Esophagus squamous epithelium (tissue), 4 donors: ENCODE results near the gene ITGA11.

Source experiments
- CTCF ChIP-seq, 6 experiments: fragments of 450-650 bp in 4 of 6; fragments of 200-600 bp in 2 of 6; sonication (generic) in 2 of 6; IDR thresholded peaks; one replicate each; pipeline ENCODE4 v1.5.1; 2016 to 2019; ENCODE audit warnings: antibody characterized with exemption in 6 of 6, mild to moderate bottlenecking in 4 of 6, moderate library complexity in 4 of 6
- POLR2A ChIP-seq, 4 donors: fragments of 450-650 bp; IDR thresholded peaks; one replicate each; pipeline ENCODE4 v1.6.1; 2017; ENCODE audit warnings: antibody characterized with exemption in 4 of 4, mild to moderate bottlenecking in 4 of 4, moderate library complexity in 3 of 4

GRCh38 chr15:68479870-68480269, 47.9 kb upstream of the ITGA11 start:
- TF ChIP-seq POLR2A (IDR thresholded peaks at IDR 0.05) (no peak), CTCF (IDR thresholded peaks at IDR 0.05) (no peak)
